A673 (cell line): ENCODE data around the gene SLC6A9. TPM values are rescaled to one million over a fixed set of nuclear protein-coding genes. Genes with fewer than 3 reads are reported as not detected.

Source experiments
- BruUV-seq: library from RNA; stranded (reverse); fragments of 400-500 nt; replicated peaks from 2 replicates; lab custom pipeline; 2021; lab: Mats Ljungman, UMichigan
- CTCF ChIA-PET: fragments of 300-600 bp; sonication (Branson Sonifier 250); formaldehyde crosslinking; loops from one replicate; lab custom pipeline; 2022; ENCODE audit warnings: antibody characterized with exemption; lab: Charles Lee
- POLR2A ChIA-PET: fragments of 300-600 bp; sonication (Branson Sonifier 250); formaldehyde crosslinking; loops from one replicate; lab custom pipeline; 2022; ENCODE audit warnings: antibody characterized with exemption; ENCODE audit not compliant: low non-redundant PET; lab: Charles Lee
- DNase-seq: peaks from one replicate; pipeline ENCODE4 v3.0.0-alpha.2; 2015; ENCODE audit warnings: low spot score
- H3K27ac ChIP-seq: fragments of 200-600 bp; sonication (generic); 2 replicates; pipeline ENCODE4 v1.5.1; 2016; ENCODE audit warnings: mixed run types, low read depth, mild to moderate bottlenecking, mixed read lengths, antibody characterized with exemption, low read length; ENCODE audit not compliant: poor library complexity, severe bottlenecking
- H3K27me3 ChIP-seq: fragments of 200-600 bp; sonication (generic); replicated peaks from 2 replicates; pipeline ENCODE4 v1.6.1; 2017; ENCODE audit warnings: mixed run types, low read depth, mild to moderate bottlenecking, mixed read lengths, antibody characterized with exemption, low read length; ENCODE audit not compliant: insufficient read depth, poor library complexity
- H3K36me3 ChIP-seq: fragments of 200-600 bp; sonication (generic); 2 replicates; pipeline ENCODE4 v1.6.1; 2016; ENCODE audit warnings: mixed run types, mild to moderate bottlenecking, mixed read lengths, antibody characterized with exemption, low read length; ENCODE audit not compliant: insufficient read depth, poor library complexity, severe bottlenecking
- H3K4me1 ChIP-seq: fragments of 200-600 bp; sonication (generic); 2 replicates; pipeline ENCODE4 v1.6.1; 2017; ENCODE audit warnings: mixed run types, mild to moderate bottlenecking, mixed read lengths, antibody characterized with exemption, low read length; ENCODE audit not compliant: insufficient read depth, poor library complexity, severe bottlenecking
- H3K4me3 ChIP-seq: fragments of 200-600 bp; sonication (generic); 2 replicates; pipeline ENCODE4 v1.5.1; 2016; ENCODE audit warnings: low read depth, mixed run types, mild to moderate bottlenecking, mixed read lengths, low read length; ENCODE audit not compliant: poor library complexity, severe bottlenecking
- H3K9me3 ChIP-seq: fragments of 200-600 bp; sonication (generic); 2 replicates; pipeline ENCODE4 v1.6.1; 2016; ENCODE audit warnings: mixed run types, low read depth, mild to moderate bottlenecking, mixed read lengths, antibody characterized with exemption, low read length; ENCODE audit not compliant: poor library complexity, severe bottlenecking
- CTCF ChIP-seq: fragments of 300-800, 200-600 bp; sonication (generic); conservative IDR thresholded peaks from 2 replicates; pipeline ENCODE4 v1.5.1; 2017; ENCODE audit warnings: low read depth, mild to moderate bottlenecking, antibody characterized with exemption, low read length, moderate library complexity, mixed read lengths
- EZH2 ChIP-seq: fragments of 200-600 bp; sonication (generic); IDR thresholded peaks from 2 replicates; pipeline ENCODE4 v1.6.1; 2017; ENCODE audit warnings: borderline replicate concordance, low read depth, mild to moderate bottlenecking, mixed read lengths, antibody characterized with exemption, low read length; ENCODE audit not compliant: poor library complexity, severe bottlenecking
- intact Hi-C: fragments of 100-400 bp; cut with micrococcal nuclease; formaldehyde crosslinking; loops from one replicate; pipeline ENCODE4 v1.10.0; 2022; ENCODE audit not compliant: unreplicated experiment
- total RNA-seq: library from RNA; stranded (reverse); gene quantifications from 2 replicates; pipeline ENCODE4 v1.2.3, GENCODE V29; 2021

Gene SLC6A9
- total RNA-seq, 1 experiment from 2014 or later, result 31.4 TPM

GRCh38 chr1:44048532-44049215 is 17.4 kb upstream of the SLC6A9 start:
- CTCF ChIA-PET, result interaction anchor here (0.6 to 2.3 kb wide), 16 partner anchors 8 to 685 kb away, joined by 3 to 19 read pairs (median 6); partner anchors contain the start of gene PTPRF
- BruUV-seq, result no TSS peak
- intact Hi-C loops, result no loop called here

GRCh38 chr1:44047131-44047530 is 15.9 kb upstream of the SLC6A9 start:
- H3K9me3 ChIP-seq, result no peaks in the 10 kb centered on the region
- H3K36me3 ChIP-seq, result no peaks in the 10 kb centered on the region
- ChIA-PET CTCF (interaction anchor here (0.6 to 2.3 kb wide), 11 partner anchors 11 to 372 kb away, joined by 3 to 19 read pairs (median 5); no protein-coding TSS in a partner anchor), POLR2A (no interaction called here)
- H3K27ac ChIP-seq, result no peak overlapping the region
- intact Hi-C loops, result no loop called here
- peaks cover 4% of the 10 kb centered on the region for H3K4me1 ChIP-seq
- DNase-seq, result no peak
- BruUV-seq, result no TSS peak
- H3K4me3 ChIP-seq, result no peak overlapping the region
- H3K27me3 ChIP-seq, result no peaks in the 10 kb centered on the region
- no peak for TF ChIP-seq EZH2
- no peak for TF ChIP-seq CTCF

More at GRCh38 chr1:44048532-44049215, 17.4 kb upstream of the SLC6A9 start:
- Histone ChIP-seq H3K27ac (no peak overlapping the region), H3K27me3 (no peaks in the 10 kb centered on the region), H3K4me1 (peaks cover 4% of the 10 kb centered on the region), H3K9me3 (no peaks in the 10 kb centered on the region), H3K36me3 (no peaks in the 10 kb centered on the region), H3K4me3 (no peak overlapping the region)
- no peak for DNase-seq
- POLR2A ChIA-PET, result no interaction called here
- no peak for TF ChIP-seq EZH2
- no peak for TF ChIP-seq CTCF

DNA sequence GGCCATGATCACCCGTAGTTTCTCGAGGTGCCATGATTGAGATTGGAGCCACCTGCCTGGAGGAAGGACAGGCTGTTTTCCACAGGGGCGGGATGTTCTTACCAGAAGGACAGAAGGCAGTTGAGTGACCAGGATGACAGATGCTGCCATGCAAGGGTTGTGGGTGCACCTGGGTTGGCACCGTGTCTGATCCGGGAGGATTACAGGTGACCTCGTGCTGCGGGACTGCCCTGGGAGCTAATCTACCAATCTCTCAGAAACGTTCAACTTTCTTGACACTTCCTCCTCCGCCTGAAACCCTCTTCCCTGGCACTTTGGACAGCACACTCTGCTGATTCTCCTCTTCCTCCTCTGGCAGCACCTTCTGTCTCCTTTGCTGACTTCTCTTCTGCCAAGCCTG is 13.8 kb upstream of the SLC6A9 start:
- Histone ChIP-seq H3K36me3 (no peaks in the 10 kb centered on the region), H3K9me3 (no peaks in the 10 kb centered on the region), H3K4me1 (peaks cover 4% of the 10 kb centered on the region), H3K27me3 (no peaks in the 10 kb centered on the region), H3K4me3 (no peak overlapping the region), H3K27ac (no peak overlapping the region)
- intact Hi-C loops, result no loop called here
- TF ChIP-seq EZH2 (no peak), CTCF (no peak)
- POLR2A ChIA-PET, result no interaction called here
- no TSS peak for BruUV-seq
- CTCF ChIA-PET, result no interaction called here
- no peak for DNase-seq
